B cell (primary cell): Measurements from ENCODE around the gene NOXO1. TPM values are rescaled to one million over a fixed set of nuclear protein-coding genes. Genes with fewer than 3 reads are reported as not detected.

Source experiments
- ATAC-seq: fragments of 200-7000 bp; cut with Tn5 transposase; one replicate; pipeline ENCODE4 v1.10.0; 2021; ENCODE audit warnings: low read depth, mild to moderate bottlenecking, moderate number of reproducible peaks, moderate library complexity
- CTCF ChIA-PET: fragments of 350-600 bp; sonication (Branson Sonifier 250); formaldehyde crosslinking; loops from one replicate; lab custom pipeline; 2021; ENCODE audit warnings: antibody characterized with exemption, inconsistent platforms; lab: Charles Lee
- POLR2A ChIA-PET: fragments of 350-600 bp; sonication (Branson Sonifier 250); formaldehyde crosslinking; loops from one replicate; lab custom pipeline; 2021; ENCODE audit warnings: antibody characterized with exemption; lab: Charles Lee
- DNase-seq: peaks from one replicate; pipeline ENCODE4 v3.0.0; 2013
- H2AFZ ChIP-seq: 2 replicates; pipeline ENCODE4 v1.6.1; 2012; ENCODE audit warnings: mild to moderate bottlenecking, low read depth, low read length; ENCODE audit not compliant: insufficient read depth, poor library complexity, severe bottlenecking
- H3K27ac ChIP-seq, 2 donors: 1 replicate in 1 of 2; 2 replicates in 1 of 2; pipeline ENCODE4 v1.5.1; 2012 to 2013; ENCODE audit warnings: low read length in 2 of 2, mild to moderate bottlenecking in 2 of 2, moderate library complexity in 1 of 2
- H3K27me3 ChIP-seq, 4 experiments: fragments of 200-600 bp in 1 of 4; sonication (generic) in 1 of 4; replicated peaks in 1 of 4; 1 replicate in 2 of 4; 2 replicates in 2 of 4; pipeline versions ENCODE4 v1.6.1 to v1.7.0; 2013 to 2016; ENCODE audit warnings: low read length in 3 of 4, mild to moderate bottlenecking in 2 of 4, mixed read lengths in 1 of 4, moderate library complexity in 1 of 4; ENCODE audit not compliant: insufficient read depth in 4 of 4, control insufficient read depth in 3 of 4; ENCODE audit errors: control extremely low read depth in 1 of 4
- H3K36me3 ChIP-seq, 2 experiments: replicated peaks in 1 of 2; 1 replicate in 1 of 2; 2 replicates in 1 of 2; pipeline versions ENCODE4 v1.6.1 to v1.7.1; 2013; ENCODE audit warnings: low read length in 1 of 2; ENCODE audit not compliant: insufficient read depth in 2 of 2, control insufficient read depth in 1 of 2; ENCODE audit errors: control extremely low read depth in 1 of 2, extremely low read depth in 1 of 2
- H3K4me1 ChIP-seq, 2 donors: fragments of 200-600 bp in 1 of 2; sonication (generic) in 1 of 2; 1 replicate in 1 of 2; 2 replicates in 1 of 2; pipeline versions ENCODE4 v1.5.1 to v1.6.1; 2013 to 2017; ENCODE audit warnings: low read length in 2 of 2; ENCODE audit not compliant: control insufficient read depth in 2 of 2, insufficient read depth in 2 of 2
- H3K4me2 ChIP-seq: replicated peaks from 2 replicates; pipeline ENCODE3; 2012; ENCODE audit warnings: mild to moderate bottlenecking, low read depth, low read length; ENCODE audit not compliant: poor library complexity, severe bottlenecking
- H3K4me3 ChIP-seq, 5 experiments: fragments of 200-600 bp in 1 of 5; sonication (generic) in 1 of 5; 1 replicate in 3 of 5; 2 replicates in 2 of 5; pipeline versions ENCODE4 v1.5.1 to v1.7.0; 2011 to 2016; ENCODE audit warnings: low read length in 4 of 5, mild to moderate bottlenecking in 4 of 5, low read depth in 2 of 5, control low read depth in 1 of 5, moderate library complexity in 1 of 5; ENCODE audit not compliant: insufficient read depth in 1 of 5; ENCODE audit errors: control extremely low read depth in 1 of 5, extremely low read depth in 1 of 5
- H3K79me2 ChIP-seq: fragments of 200-600 bp; sonication (generic); one replicate; pipeline ENCODE4 v1.6.0; 2016; ENCODE audit warnings: low read length; ENCODE audit not compliant: control insufficient read depth, insufficient read depth
- H3K9ac ChIP-seq: fragments of 200-600 bp; sonication (generic); 2 replicates; pipeline ENCODE4 v1.6.1; 2017; ENCODE audit warnings: mild to moderate bottlenecking, low read length, moderate library complexity
- H3K9me3 ChIP-seq, 3 donors: one replicate each; pipeline versions ENCODE4 v1.6.1 to v1.7.1; 2013; ENCODE audit warnings: low read length in 2 of 3; ENCODE audit not compliant: control insufficient read depth in 2 of 3, insufficient read depth in 1 of 3; ENCODE audit errors: control extremely low read depth in 1 of 3
- H4K20me1 ChIP-seq: 2 replicates; pipeline ENCODE4 v1.6.0; 2012; ENCODE audit warnings: mild to moderate bottlenecking, low read length; ENCODE audit not compliant: insufficient read depth, control insufficient read depth, poor library complexity, severe bottlenecking
- H3K27ac Mint-ChIP-seq: one replicate; pipeline ENCODE4 v1.8.0; 2021; ENCODE audit warnings: mixed read lengths
- H3K27me3 Mint-ChIP-seq: one replicate; pipeline ENCODE4 v1.8.0; 2021; ENCODE audit warnings: mixed read lengths
- H3K4me1 Mint-ChIP-seq: one replicate; pipeline ENCODE4 v1.8.0; 2021; ENCODE audit warnings: mixed read lengths
- H3K4me3 Mint-ChIP-seq: one replicate; pipeline ENCODE4 v1.8.0; 2021; ENCODE audit warnings: mixed read lengths
- H3K9me3 Mint-ChIP-seq: one replicate; pipeline ENCODE4 v1.8.0; 2022; ENCODE audit warnings: mixed read lengths; ENCODE audit not compliant: insufficient read depth
- CTCF ChIP-seq: fragments of 200-600 bp; IDR thresholded peaks from one replicate; pipeline ENCODE4 v1.8.0; 2022; ENCODE audit warnings: antibody characterized with exemption, mild to moderate bottlenecking
- EZH2 ChIP-seq: IDR thresholded peaks from 2 replicates; pipeline ENCODE4 v1.6.1; 2012; ENCODE audit warnings: borderline replicate concordance, low read depth, mild to moderate bottlenecking, moderate library complexity, low read length; ENCODE audit not compliant: insufficient read depth, poor library complexity, severe bottlenecking
- WGBS: methylation state at CpG from one replicate; pipeline ENCODE4 v1.1.5; 2013; ENCODE audit warnings: missing lambda C conversion rate; ENCODE audit not compliant: insufficient coverage; 5-methylcytosine and 5-hydroxymethylcytosine counted together
- intact Hi-C: fragments of 100-400 bp; cut with micrococcal nuclease; formaldehyde crosslinking; loops from one replicate; pipeline ENCODE4 v1.10.0; 2022
- polyA plus RNA-seq: library from polyadenylated mRNA; depleted of rRNA; stranded (reverse); fragments of >200 nt; gene quantifications from 2 replicates; pipeline ENCODE4 v1.2.3, GENCODE V29; 2012
- total RNA-seq, 2 donors: library from RNA; stranded (reverse); fragments of 120-200 nt in 1 of 2; gene quantifications; 1 replicate in 1 of 2; 2 replicates in 1 of 2; pipeline versions ENCODE4 v1.2.3 to v1.2.4, GENCODE V29; 2013 to 2022

NOXO1 gene
- total and polyA plus RNA-seq, 2 donors (not counting 1 experiment from before 2014, with no cell fraction given) = 0.30 to 0.74 TPM

- Mint-ChIP-seq H3K27ac (no peak overlapping the region), H3K4me3 (no peak overlapping the region), H3K4me1 (peaks cover 10% of the 10 kb centered on the region), H3K27me3 (no peaks in the 10 kb centered on the region), H3K9me3 (no peaks in the 10 kb centered on the region)
- no peak overlapping the region for H3K9ac ChIP-seq
- POLR2A ChIA-PET = interaction anchor here (0.5 kb wide), 1 partner anchor 156 kb away, joined by 4 read pairs; no protein-coding TSS in a partner anchor
- H3K9me3 ChIP-seq = no peaks in the 10 kb centered on the region
- intact Hi-C loops = loop anchor here (10.0 kb wide), 1 partner anchor 55 kb away; the partner anchor contains the start of gene MSRB1
- H2AFZ ChIP-seq = no peak overlapping the region
- H3K36me3 ChIP-seq = peaks cover 0 to 49% of the 10 kb centered on the region in 2 experiments
- CTCF ChIA-PET = interaction anchor here (1.1 kb wide), 1 partner anchor 501 kb away, joined by 3 read pairs; no protein-coding TSS in a partner anchor
- peaks cover 28% of the 10 kb centered on the region for H3K79me2 ChIP-seq
- H4K20me1 ChIP-seq = peaks cover 46% of the 10 kb centered on the region
- DNase-seq (no peak), ATAC-seq (no peak)
- H3K27ac ChIP-seq = no peak overlapping the region
- WGBS = 98% methylated on average over 24 of the region's 28 CpGs
- no peak overlapping the region for H3K4me3 ChIP-seq
- no peaks in the 10 kb centered on the region for H3K27me3 ChIP-seq
- H3K4me2 ChIP-seq = no peak overlapping the region
- peaks cover 6 to 11% of the 10 kb centered on the region in 2 donors for H3K4me1 ChIP-seq
- TF ChIP-seq EZH2 (no peak), CTCF (no peak)
Measured at GRCh38 chr16:1999866-2000514, 18.7 kb upstream of the NOXO1 start.
